HG03064 (cell line): ENCODE results near the gene CPA5.

ENCODE experiments used
- ATAC-seq: cut with Tn5 transposase; IDR thresholded peaks from one replicate; pipeline ENCODE4 v1.9.1; 2021; ENCODE audit warnings: low read depth; ENCODE audit not compliant: unreplicated experiment

CPA5 gene

GRCh38 chr7:130393841-130394411 lies 49.3 kb downstream of the CPA5 start:
- no peak for ATAC-seq

- ATAC-seq = no peak
These were observed 50.0 kb downstream of the CPA5 start for GRCh38 chr7:130394421-130395195.

- no peak for ATAC-seq
These were observed 50.8 kb downstream of the CPA5 start for GRCh38 chr7:130395421-130395820.

DNA sequence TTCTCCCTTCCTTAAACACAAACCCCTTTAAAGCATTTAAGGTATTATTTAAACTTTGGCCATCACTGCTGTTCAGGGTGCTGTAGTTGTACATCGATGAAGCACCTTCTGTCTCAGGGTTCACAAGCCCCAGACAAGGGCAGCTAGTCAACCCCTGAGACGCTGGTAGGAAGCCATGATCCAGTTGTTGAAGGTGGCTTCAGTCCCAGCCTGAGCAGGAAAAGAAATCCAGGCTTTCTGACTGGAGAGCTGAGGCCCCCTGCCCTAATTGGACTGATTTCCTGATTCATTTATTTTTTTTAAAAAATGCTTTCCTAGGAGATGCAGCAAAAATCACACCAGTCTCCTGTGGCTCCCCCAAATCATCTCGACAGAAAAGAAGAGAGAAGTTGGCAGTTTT lies 51.5 kb downstream of the CPA5 start:
- no peak for ATAC-seq

- ATAC-seq = no peak
These were observed 52.6 kb downstream of the CPA5 start for GRCh38 chr7:130397051-130397757.

GRCh38 chr7:130397758-130398073 lies 53.1 kb downstream of the CPA5 start:
- ATAC-seq = no peak

GRCh38 chr7:130398526-130399090 lies 54.0 kb downstream of the CPA5 start:
- no peak for ATAC-seq

GRCh38 chr7:130400120-130400572 lies 55.5 kb downstream of the CPA5 start:
- ATAC-seq = no peak

GRCh38 chr7:130401101-130401500 lies 56.5 kb downstream of the CPA5 start:
- no peak for ATAC-seq

GRCh38 chr7:130401578-130401977 lies 57.0 kb downstream of the CPA5 start:
- no peak for ATAC-seq

GRCh38 chr7:130405003-130405402 lies 60.4 kb downstream of the CPA5 start:
- no peak for ATAC-seq

GRCh38 chr7:130409067-130409711 lies 64.6 kb downstream of the CPA5 start:
- ATAC-seq = no peak

GRCh38 chr7:130409712-130410072 lies 65.1 kb downstream of the CPA5 start:
- no peak for ATAC-seq

GRCh38 chr7:130410868-130411541 lies 66.4 kb downstream of the CPA5 start:
- ATAC-seq = no peak

DNA sequence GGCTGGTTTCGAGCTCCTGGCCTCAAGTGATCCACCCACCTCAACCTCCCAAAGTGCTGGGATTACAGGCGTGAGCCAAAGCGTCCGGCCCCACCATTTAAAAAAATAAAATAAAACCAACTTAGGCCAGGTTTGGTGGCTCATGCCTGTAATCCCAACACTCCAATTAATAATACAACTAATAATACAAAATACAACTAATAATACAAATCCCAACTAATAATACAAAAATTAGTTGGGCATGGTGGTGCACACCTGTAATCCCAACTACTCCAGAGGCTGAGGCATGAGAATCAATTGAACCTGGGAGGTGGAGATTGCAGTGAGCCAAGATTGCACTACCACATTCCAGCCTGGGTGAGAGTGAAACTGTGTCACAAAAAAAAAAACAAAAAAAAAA lies 68.6 kb downstream of the CPA5 start:
- ATAC-seq = no peak

- ATAC-seq = no peak
These were observed 70.4 kb downstream of the CPA5 start for GRCh38 chr7:130415006-130415405.

DNA sequence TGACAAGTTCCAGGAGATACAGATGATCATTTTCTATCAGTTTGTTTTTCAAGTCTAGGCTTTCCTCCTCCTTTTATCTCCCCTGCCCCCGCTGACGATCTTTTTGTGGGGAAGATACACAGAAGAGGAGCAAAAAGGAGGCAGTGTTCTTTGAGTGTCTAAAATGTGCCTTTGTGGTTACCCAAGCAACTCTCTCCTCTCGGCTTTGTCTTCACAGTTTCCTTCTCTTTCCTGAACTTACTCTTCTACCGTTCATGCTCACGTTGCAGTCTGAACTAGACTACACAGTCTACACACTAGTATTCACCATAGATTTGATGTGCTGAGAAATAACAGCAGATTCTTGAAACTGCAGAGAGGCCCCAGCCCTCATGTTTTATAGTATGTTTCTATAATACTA lies 72.6 kb downstream of the CPA5 start:
- ATAC-seq = no peak

- ATAC-seq = no peak
These were observed 73.7 kb downstream of the CPA5 start for GRCh38 chr7:130418306-130418705.
